Memory B cell (primary cell): ENCODE data around the gene APOL1.
"Not testable (repeated sequence)": the region's sequence is repeated elsewhere in the genome, so short reads cannot be mapped to it uniquely, and the experiment has no call there.

Source experiments
- ATAC-seq: fragments of 150-1000 bp; cut with Tn5 transposase; 2 replicates; pipeline ENCODE4 v1.10.0; 2021; ENCODE audit warnings: low read depth, mild to moderate bottlenecking, moderate library complexity
- DNase-seq, 2 donors: peaks; one replicate each; pipeline ENCODE4 v3.0.0; 2022; ENCODE audit warnings: low spot score in 2 of 2
- H3K27ac Mint-ChIP-seq: one replicate; pipeline ENCODE4 v1.8.0; 2022; ENCODE audit warnings: mild to moderate bottlenecking, moderate library complexity, mixed read lengths
- H3K27me3 Mint-ChIP-seq: one replicate; pipeline ENCODE4 v1.8.0; 2022; ENCODE audit warnings: mixed read lengths
- H3K36me3 Mint-ChIP-seq: one replicate; pipeline ENCODE4 v1.8.0; 2022; ENCODE audit warnings: mild to moderate bottlenecking, mixed read lengths
- H3K4me1 Mint-ChIP-seq: one replicate; pipeline ENCODE4 v1.8.0; 2022; ENCODE audit warnings: mixed read lengths
- H3K4me3 Mint-ChIP-seq: one replicate; pipeline ENCODE4 v1.8.0; 2022; ENCODE audit warnings: mild to moderate bottlenecking, moderate library complexity, mixed read lengths
- H3K9me3 Mint-ChIP-seq: one replicate; pipeline ENCODE4 v1.8.0; 2022; ENCODE audit warnings: mixed read lengths

APOL1 gene

DNA sequence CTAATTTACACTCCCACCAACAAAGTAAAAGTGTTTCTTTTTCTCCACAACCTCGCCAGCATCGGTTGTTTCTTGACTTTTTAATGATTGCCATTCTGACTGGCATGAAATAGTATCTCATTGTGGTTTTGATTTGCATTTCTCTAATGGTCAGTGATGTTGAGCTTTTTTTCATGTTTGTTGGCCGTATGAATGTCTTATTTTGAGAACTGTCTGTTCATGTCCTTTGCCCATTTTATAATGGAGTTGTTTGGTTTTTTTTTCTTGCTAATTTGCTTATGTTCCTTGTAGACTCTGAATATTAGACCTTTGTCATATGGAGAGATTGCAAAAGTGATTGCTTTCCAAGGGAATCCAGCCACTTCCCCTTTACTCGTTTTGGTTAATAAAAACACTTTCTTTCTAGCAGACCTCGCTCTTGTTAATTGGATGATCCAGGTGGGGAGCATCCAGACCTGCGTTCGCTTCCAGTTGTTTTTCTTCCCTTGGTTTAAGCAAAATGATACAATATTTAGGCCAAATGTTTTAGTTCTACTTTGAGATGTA, 34.2 kb upstream of the APOL1 start:
- Mint-ChIP-seq H3K4me3 (no peak overlapping the region), H3K27ac (no peak overlapping the region), H3K4me1 (peaks cover 7% of the 10 kb centered on the region), H3K36me3 (no peaks in the 10 kb centered on the region), H3K9me3 (no peaks in the 10 kb centered on the region), H3K27me3 (peaks cover 22% of the 10 kb centered on the region)
- DNase-seq: no peak
- no peak for ATAC-seq

DNA sequence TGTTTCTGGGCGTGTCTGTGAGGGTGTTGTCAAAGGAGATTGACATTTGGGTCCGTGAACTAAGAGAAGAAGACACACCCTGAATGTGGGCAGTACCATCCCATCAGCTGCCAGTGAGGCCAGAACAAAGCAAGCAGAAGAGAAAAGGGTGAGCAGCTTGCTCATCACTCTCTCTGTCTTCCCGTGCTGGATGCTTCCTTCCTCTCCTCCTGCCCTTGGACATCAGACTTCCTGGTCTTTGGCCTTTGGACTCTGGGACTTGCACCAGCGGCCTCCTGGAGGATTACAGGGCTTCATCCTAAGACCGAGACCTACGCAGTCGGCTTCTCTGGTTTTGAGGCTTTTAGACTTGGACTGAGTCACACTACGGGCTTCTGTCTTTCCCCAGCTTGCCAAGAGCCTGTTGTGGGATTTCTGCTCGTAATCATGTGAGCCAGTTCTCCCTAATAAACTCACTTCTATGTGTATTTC, 32.4 kb upstream of the APOL1 start:
- no peak overlapping the region for H3K27ac Mint-ChIP-seq
- no peak for ATAC-seq
- H3K9me3 Mint-ChIP-seq: no peaks in the 10 kb centered on the region
- H3K4me1 Mint-ChIP-seq: peaks cover 7% of the 10 kb centered on the region
- no peak for DNase-seq
- H3K27me3 Mint-ChIP-seq: peaks cover 20% of the 10 kb centered on the region
- no peak overlapping the region for H3K4me3 Mint-ChIP-seq
- no peaks in the 10 kb centered on the region for H3K36me3 Mint-ChIP-seq

DNA sequence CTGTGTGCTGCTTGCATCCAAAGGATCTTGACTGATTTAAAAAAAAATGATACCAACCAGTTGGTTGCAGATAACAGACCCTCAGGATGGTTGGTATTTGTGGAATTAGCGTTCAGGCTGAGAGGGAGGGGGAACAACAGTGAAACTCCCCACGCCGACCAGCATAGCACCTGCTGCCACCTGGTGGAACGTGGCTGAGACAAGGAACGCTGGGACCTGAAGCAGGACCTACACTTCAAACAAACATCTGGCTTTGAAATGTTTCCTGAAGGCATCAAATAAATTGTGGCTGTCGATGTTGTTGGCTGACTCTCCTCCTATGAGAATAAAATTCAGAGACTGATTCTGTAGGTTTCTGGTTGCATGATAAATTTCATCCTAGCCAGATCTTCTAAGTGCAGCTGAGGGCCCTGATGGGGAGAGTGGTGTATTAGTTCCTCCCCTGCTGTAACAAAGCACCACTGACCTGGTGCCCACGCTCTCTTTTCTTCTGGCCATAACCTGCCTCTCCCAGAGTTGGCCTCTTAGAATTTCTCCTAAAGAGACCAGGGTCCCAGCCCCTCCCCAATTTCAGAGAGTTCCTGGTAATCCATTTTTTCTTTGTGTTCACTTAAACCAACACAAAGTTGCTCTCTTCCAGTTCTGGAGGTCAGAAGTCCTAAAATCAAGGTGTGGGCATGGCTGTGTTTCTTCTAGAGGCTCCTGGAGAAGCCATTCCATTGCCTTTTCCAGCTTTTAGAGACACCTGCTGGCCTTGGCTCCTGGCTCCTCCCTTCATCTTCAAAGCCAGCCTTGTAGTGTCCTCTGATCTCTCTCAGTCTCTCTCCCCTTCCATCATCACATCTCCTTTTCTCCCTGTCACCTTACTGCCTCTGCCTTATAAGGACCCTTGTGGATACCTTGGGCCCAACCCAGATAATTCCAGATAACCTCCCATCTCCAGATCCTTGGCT, 30.9 kb upstream of the APOL1 start:
- Mint-ChIP-seq H3K27ac (no peak overlapping the region), H3K27me3 (peaks cover 18% of the 10 kb centered on the region), H3K4me3 (peak overlapping the region; percentile 43), H3K9me3 (no peaks in the 10 kb centered on the region), H3K36me3 (peaks cover 5% of the 10 kb centered on the region), H3K4me1 (peaks cover 9% of the 10 kb centered on the region)
- DNase-seq: peak; percentile 26 to 45
- peak; percentile 90 for ATAC-seq

DNA sequence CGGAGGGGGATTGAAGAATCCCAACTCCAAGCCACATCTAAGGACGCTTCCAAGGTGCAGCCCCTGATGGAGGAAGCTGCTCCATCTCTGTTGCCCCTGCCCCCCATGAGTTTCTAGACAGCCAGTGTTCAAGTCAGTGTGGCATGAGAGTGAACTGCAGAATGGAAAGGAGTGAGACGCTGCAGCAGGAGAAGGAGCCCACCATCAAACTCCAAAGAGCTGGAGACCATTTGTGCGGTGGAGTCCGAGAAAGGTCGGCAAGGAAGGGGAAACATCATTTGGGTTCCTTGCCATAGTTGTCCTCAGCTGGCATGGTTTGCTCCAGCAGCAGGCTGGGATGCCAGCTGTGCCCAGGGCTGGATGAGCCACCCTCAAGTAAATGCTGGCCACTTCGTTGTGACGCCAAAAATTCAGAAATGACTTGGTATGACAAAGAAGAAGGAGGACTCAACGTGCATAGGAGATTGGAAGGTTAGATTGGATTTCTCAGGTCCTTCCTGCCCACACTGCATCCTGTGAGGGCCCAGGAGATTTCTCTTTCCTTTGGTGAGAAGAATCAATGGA, 30.0 kb upstream of the APOL1 start:
- Mint-ChIP-seq H3K36me3 (peaks cover 8% of the 10 kb centered on the region), H3K4me3 (no peak overlapping the region), H3K9me3 (no peaks in the 10 kb centered on the region), H3K27ac (no peak overlapping the region), H3K27me3 (peaks cover 17% of the 10 kb centered on the region), H3K4me1 (peaks cover 9% of the 10 kb centered on the region)
- DNase-seq (no peak), ATAC-seq (no peak)

DNA sequence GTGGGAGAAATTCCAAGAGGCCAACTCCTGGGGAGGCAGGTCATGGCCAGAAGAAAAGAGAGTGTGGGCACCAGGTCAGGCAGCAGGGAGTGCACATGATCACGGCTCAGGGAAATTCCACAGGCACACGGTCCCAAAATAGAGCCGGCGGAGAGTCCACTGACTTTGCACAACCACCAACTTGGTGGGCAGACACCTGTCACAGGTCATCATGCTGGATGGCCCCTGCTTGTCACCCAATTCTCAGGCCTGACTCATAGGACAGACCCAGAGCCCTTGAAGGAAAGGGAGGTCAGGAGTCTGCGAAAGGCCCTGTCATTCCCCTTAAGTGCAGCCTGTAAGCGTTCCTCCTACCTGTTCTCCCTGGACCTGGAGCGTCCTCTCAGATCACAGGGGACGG, 29.4 kb upstream of the APOL1 start:
- DNase-seq (no peak), ATAC-seq (no peak)
- peaks cover 13% of the 10 kb centered on the region for H3K27me3 Mint-ChIP-seq
- H3K9me3 Mint-ChIP-seq: no peaks in the 10 kb centered on the region
- no peak overlapping the region for H3K4me3 Mint-ChIP-seq
- peaks cover 9% of the 10 kb centered on the region for H3K4me1 Mint-ChIP-seq
- peaks cover 11% of the 10 kb centered on the region for H3K36me3 Mint-ChIP-seq
- no peak overlapping the region for H3K27ac Mint-ChIP-seq

DNA sequence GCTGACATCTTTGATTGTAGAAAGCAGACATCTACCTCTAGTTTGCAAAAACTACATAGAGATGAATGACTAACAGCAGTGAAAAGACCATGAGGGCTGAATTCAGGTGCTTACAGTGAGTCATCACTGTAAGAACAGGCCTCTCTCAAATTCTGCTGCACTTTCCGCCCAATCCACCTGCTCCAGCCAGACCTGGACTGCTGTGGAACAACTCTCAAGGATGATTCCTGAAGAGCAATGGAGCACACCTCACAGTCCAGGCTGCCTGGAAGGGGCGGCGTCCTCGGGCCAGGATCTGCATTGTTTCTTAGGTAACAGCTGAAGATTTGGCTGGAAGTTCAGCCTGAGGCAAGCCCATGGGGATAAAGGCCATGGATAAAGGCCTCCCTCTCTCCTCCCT, 28.7 kb upstream of the APOL1 start:
- peaks cover 9% of the 10 kb centered on the region for H3K4me1 Mint-ChIP-seq
- H3K27me3 Mint-ChIP-seq: peaks cover 9% of the 10 kb centered on the region
- H3K4me3 Mint-ChIP-seq: no peak overlapping the region
- no peaks in the 10 kb centered on the region for H3K9me3 Mint-ChIP-seq
- peaks cover 11% of the 10 kb centered on the region for H3K36me3 Mint-ChIP-seq
- ATAC-seq: no peak
- no peak for DNase-seq
- no peak overlapping the region for H3K27ac Mint-ChIP-seq

DNA sequence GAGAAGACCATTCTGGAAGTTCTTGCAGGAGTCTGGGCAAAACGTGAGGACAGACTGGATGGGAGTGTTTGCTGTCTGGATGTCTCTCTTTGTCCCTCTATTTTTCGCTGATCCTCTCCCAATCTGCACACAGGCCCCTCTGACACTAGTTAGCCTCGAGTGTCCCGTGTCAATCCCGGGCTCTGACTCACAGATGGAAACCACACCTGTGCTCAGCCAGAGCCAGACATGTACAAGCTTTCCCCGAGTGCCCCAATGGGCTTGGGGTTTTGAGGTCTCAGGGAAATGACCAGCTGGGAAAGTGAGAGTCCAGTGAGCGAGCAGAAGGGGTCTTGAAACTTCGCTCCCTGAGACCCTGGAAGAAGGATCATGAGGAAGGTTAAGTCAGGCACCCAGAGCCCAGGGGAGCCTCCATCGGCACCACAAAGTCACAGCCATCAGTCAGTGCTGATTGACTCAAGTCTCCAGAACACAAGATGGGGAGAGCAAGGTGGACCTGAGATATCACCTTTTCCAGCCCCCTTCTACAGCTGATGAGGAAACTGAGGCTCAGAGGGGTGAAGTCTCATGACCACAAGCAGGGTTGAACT, 27.5 kb upstream of the APOL1 start:
- H3K27ac Mint-ChIP-seq: no peak overlapping the region
- H3K4me3 Mint-ChIP-seq: no peak overlapping the region
- H3K36me3 Mint-ChIP-seq: peaks cover 12% of the 10 kb centered on the region
- ATAC-seq (no peak), DNase-seq (no peak)
- H3K4me1 Mint-ChIP-seq: peaks cover 9% of the 10 kb centered on the region
- H3K9me3 Mint-ChIP-seq: no peaks in the 10 kb centered on the region
- peaks cover 5% of the 10 kb centered on the region for H3K27me3 Mint-ChIP-seq

DNA sequence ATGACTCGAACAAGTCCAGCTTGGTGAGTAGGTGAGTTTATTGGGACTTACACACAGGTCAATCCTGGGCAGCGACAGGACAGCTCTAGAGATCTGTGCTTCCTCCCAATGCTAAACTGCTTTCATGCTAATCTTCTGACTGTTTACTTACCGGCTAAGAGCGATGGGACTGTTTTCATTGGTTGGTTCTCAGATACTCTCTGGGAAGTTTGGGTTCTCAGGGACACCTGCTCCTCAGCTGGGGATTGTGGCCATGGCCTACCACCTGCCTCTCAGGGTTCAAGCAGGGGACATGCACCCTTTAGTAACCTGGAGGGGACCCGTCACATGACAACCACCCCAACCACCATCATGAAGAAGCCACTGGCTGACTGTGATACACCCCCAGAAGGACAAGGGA, 26.7 kb upstream of the APOL1 start:
- no peaks in the 10 kb centered on the region for H3K9me3 Mint-ChIP-seq
- ATAC-seq (no peak), DNase-seq (no peak)
- peaks cover 3% of the 10 kb centered on the region for H3K27me3 Mint-ChIP-seq
- no peak overlapping the region for H3K4me3 Mint-ChIP-seq
- H3K36me3 Mint-ChIP-seq: peaks cover 14% of the 10 kb centered on the region
- H3K27ac Mint-ChIP-seq: no peak overlapping the region
- H3K4me1 Mint-ChIP-seq: peaks cover 9% of the 10 kb centered on the region

DNA sequence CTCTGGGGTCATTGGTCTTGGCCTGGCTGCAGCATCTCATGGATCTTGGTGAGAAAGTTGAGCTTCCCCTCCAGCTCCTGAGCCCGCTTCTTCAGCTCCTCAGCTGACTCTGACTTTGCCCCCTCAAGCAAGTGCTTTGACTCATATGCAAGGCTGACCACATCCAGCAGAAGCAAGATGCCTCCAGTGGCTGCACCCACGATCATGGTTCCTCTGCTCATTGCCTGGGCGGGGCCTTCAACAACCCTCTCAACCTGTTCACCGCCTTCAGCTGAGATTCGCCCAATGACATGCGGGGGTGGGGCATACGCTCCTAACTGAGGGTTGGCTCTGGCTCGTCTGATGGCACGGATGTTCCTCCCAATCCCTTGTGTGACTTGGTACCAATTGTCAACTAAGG, 25.5 kb upstream of the APOL1 start:
- Mint-ChIP-seq H3K4me3 (no peak overlapping the region), H3K27me3 (no peaks in the 10 kb centered on the region), H3K27ac (no peak overlapping the region), H3K36me3 (peaks cover 23% of the 10 kb centered on the region), H3K4me1 (peaks cover 4% of the 10 kb centered on the region), H3K9me3 (no peaks in the 10 kb centered on the region)
- no peak for DNase-seq
- ATAC-seq: no peak

DNA sequence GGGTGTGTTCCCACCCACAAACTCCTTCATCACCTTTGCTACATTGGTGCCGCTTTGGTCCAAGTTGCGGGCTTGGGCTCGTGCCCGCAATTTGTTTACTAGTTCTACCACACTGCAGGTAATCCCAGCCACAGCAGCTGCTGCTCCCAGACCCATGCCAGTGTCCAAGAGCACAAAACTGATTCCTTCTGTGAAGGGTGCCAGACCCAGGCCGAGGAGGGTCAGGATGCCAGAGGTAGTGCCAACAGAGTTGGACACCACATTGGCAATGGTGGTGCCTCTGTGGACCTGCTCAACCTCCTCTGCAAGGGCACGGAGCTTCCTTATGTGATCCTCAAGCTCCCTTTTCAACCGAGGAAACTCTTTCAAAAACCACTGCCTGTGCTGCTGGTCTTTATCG, 25.1 kb upstream of the APOL1 start:
- Mint-ChIP-seq H3K9me3 (no peaks in the 10 kb centered on the region), H3K36me3 (peaks cover 24% of the 10 kb centered on the region), H3K27me3 (no peaks in the 10 kb centered on the region), H3K4me1 (peaks cover 4% of the 10 kb centered on the region), H3K27ac (no peak overlapping the region), H3K4me3 (no peak overlapping the region)
- ATAC-seq (no peak), DNase-seq (no peak)

DNA sequence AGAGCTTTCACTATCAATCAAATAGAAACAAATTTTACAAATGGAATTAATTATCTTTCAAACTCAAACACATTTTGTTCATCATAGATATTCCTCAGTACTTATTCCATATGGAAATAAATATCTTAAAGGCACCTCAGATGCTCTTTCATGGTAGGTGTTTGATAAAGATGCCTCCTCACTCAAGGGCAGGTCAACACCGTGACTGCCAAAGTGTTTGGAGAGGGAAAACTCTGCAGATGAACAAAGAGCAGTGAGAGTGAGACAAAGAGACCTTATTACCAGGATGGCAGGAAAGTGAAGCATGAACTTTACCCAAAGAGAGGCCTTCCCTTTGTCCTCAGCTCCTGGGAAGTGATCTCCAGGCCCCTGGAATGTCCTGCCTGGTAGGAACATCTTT, 24.6 kb upstream of the APOL1 start:
- H3K36me3 Mint-ChIP-seq: peaks cover 24% of the 10 kb centered on the region
- ATAC-seq, DNase-seq, H3K4me3 Mint-ChIP-seq, H3K27me3 Mint-ChIP-seq, H3K9me3 Mint-ChIP-seq, H3K27ac Mint-ChIP-seq: not testable (repeated sequence)
- peaks cover 10% of the 10 kb centered on the region for H3K4me1 Mint-ChIP-seq

DNA sequence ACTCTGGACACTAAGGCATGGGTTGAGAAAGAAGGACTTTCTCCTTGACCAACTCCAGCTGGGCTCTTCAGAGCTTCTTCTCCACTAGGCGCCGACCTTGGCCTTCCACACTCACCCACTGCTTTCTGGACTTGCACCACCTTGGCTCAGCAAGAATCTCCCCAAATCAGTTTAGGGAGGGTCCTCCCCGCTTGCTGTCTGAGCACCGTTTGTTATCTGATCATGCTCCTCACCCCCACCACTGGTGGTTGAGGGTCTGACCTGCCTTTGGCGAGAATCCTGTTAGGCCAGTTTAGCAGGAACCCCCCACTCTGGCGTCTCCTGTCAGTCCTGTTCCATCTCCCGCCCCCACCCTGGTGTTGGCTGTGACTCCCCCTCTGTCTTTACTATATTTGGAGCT, 24.0 kb upstream of the APOL1 start:
- no peak overlapping the region for H3K4me3 Mint-ChIP-seq
- no peak for ATAC-seq
- H3K4me1 Mint-ChIP-seq: peaks cover 14% of the 10 kb centered on the region
- no peak overlapping the region for H3K27ac Mint-ChIP-seq
- no peak for DNase-seq
- peaks cover 24% of the 10 kb centered on the region for H3K36me3 Mint-ChIP-seq
- H3K27me3 Mint-ChIP-seq: no peaks in the 10 kb centered on the region
- no peaks in the 10 kb centered on the region for H3K9me3 Mint-ChIP-seq

DNA sequence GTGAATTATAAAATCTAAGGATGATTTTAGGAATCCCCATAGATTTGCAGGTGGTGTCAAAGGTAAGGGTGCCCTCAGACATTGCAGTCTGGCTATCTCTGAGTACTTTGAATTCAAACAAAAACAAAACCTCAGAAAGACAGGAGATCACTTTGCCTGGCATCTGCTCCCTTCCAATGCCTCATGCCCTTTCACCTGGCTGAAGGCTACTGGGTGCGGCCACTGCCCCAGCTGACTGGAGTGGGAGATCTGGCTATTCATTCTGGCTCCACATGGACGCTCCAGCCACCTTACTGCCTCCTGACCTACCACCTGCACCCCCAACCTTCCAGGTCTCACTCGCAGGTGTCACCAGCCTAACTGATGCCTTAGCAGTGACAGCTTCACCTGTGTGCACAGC, 23.3 kb upstream of the APOL1 start:
- not testable (repeated sequence) for DNase-seq

DNA sequence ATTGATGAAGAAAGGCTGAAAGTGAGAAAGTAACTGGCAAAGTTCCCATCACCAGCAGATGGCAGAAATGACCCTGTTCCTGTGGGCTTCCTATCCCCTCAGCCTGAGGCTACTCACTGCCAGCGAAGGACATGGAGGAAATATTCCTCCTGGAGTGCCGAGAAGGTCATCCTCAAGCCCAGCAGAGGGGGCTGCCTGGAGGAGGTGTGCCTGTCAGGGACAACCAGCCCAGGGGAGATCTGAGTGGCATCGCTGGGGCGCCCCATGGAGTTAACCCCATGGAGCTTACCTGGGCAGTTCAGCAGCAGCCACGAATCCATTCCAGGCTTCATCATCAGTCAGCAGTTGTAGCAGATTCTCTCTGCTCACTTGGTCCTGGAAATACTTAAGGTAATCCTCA, 21.9 kb upstream of the APOL1 start:
- peaks cover 34% of the 10 kb centered on the region for H3K36me3 Mint-ChIP-seq
- H3K9me3 Mint-ChIP-seq, H3K4me3 Mint-ChIP-seq, H3K27me3 Mint-ChIP-seq, H3K27ac Mint-ChIP-seq, ATAC-seq, DNase-seq: not testable (repeated sequence)
- peaks cover 28% of the 10 kb centered on the region for H3K4me1 Mint-ChIP-seq

More for the DNA sequence above, 23.3 kb upstream of the APOL1 start:
- not testable (repeated sequence) for H3K9me3 Mint-ChIP-seq, H3K27me3 Mint-ChIP-seq, H3K4me3 Mint-ChIP-seq, ATAC-seq, H3K27ac Mint-ChIP-seq
- Mint-ChIP-seq H3K36me3 (peaks cover 24% of the 10 kb centered on the region), H3K4me1 (peaks cover 18% of the 10 kb centered on the region)
